PC-9 (cell line): ENCODE data around the gene CPPED1. TPM values are rescaled to one million over a fixed set of nuclear protein-coding genes. Genes with fewer than 3 reads are reported as not detected.

Source experiments
- BruUV-seq: library from RNA; stranded (reverse); fragments of 400-500 nt; replicated peaks from 2 replicates; lab custom pipeline; 2021; lab: Mats Ljungman, UMichigan
- CTCF ChIA-PET: fragments of 300-600 bp; sonication (Branson Sonifier 250); formaldehyde crosslinking; loops from one replicate; lab custom pipeline; 2022; ENCODE audit warnings: antibody characterized with exemption; lab: Charles Lee
- POLR2A ChIA-PET: fragments of 300-600 bp; sonication (Branson Sonifier 250); formaldehyde crosslinking; loops from one replicate; lab custom pipeline; 2022; ENCODE audit warnings: antibody characterized with exemption; ENCODE audit not compliant: unreplicated experiment; lab: Charles Lee
- DNase-seq, 2 experiments: peaks; one replicate each; pipeline versions ENCODE4 v3.0.0 to v3.0.0-alpha.2; 2015 to 2022; ENCODE audit warnings: mixed read lengths in 1 of 2
- H2AFZ ChIP-seq: fragments of 200-600 bp; sonication (generic); 2 replicates; pipeline ENCODE4 v1.8.1; 2017; ENCODE audit warnings: antibody characterized with exemption
- H3F3A ChIP-seq: fragments of 200-600 bp; sonication (generic); 2 replicates; pipeline ENCODE4 v1.8.1; 2017; ENCODE audit warnings: antibody characterized with exemption, mild to moderate bottlenecking, low read depth; ENCODE audit not compliant: insufficient read depth
- H3K27ac ChIP-seq: fragments of 200-600 bp; sonication (generic); 2 replicates; pipeline ENCODE4 v1.6.1; 2016; ENCODE audit warnings: mixed run types
- H3K27me3 ChIP-seq: fragments of 200-600 bp; sonication (generic); 2 replicates; pipeline ENCODE4 v1.6.1; 2016; ENCODE audit warnings: low read depth, mixed run types; ENCODE audit not compliant: insufficient read depth
- H3K36me3 ChIP-seq: fragments of 200-600 bp; sonication (generic); 2 replicates; pipeline ENCODE4 v1.6.1; 2016; ENCODE audit warnings: low read depth, mixed run types
- H3K4me1 ChIP-seq: fragments of 200-600 bp; sonication (generic); replicated peaks from 2 replicates; pipeline ENCODE4 v1.6.1; 2016; ENCODE audit warnings: mixed run types; ENCODE audit not compliant: insufficient read depth
- H3K4me2 ChIP-seq: fragments of 200-600 bp; sonication (generic); 2 replicates; pipeline ENCODE4 v1.6.1; 2017; ENCODE audit warnings: mixed run types
- H3K4me3 ChIP-seq: fragments of 200-600 bp; sonication (generic); 2 replicates; pipeline ENCODE4 v1.6.1; 2016; ENCODE audit warnings: mixed run types
- H3K79me2 ChIP-seq: fragments of 200-600 bp; sonication (generic); 2 replicates; pipeline ENCODE4 v1.6.1; 2017; ENCODE audit warnings: low read depth, mixed run types
- H3K9me2 ChIP-seq: fragments of 200-600 bp; sonication (generic); 2 replicates; pipeline ENCODE4 v1.8.1; 2017; ENCODE audit warnings: mild to moderate bottlenecking; ENCODE audit not compliant: insufficient read depth
- H3K9me3 ChIP-seq: fragments of 200-600 bp; sonication (generic); 2 replicates; pipeline ENCODE4 v1.8.1; 2016; ENCODE audit warnings: low read depth; ENCODE audit not compliant: insufficient read depth
- H4K20me1 ChIP-seq: fragments of 200-600 bp; sonication (generic); 2 replicates; pipeline ENCODE4 v1.8.1; 2017; ENCODE audit not compliant: insufficient read depth
- CTCF ChIP-seq: fragments of 200-600 bp; sonication (generic); conservative IDR thresholded peaks from 2 replicates; pipeline ENCODE4 v1.6.1; 2017; ENCODE audit warnings: mixed run types, antibody characterized with exemption, mild to moderate bottlenecking, moderate library complexity
- EZH2 ChIP-seq: fragments of 200-600 bp; sonication (generic); IDR thresholded peaks from 2 replicates; pipeline ENCODE4 v1.8.0; 2017; ENCODE audit warnings: antibody characterized with exemption, low read depth
- intact Hi-C: fragments of 100-400 bp; cut with micrococcal nuclease; formaldehyde crosslinking; loops from one replicate; pipeline ENCODE4 v1.10.0; 2022; ENCODE audit not compliant: unreplicated experiment
- total RNA-seq: library from RNA; stranded (reverse); gene quantifications from 2 replicates; pipeline ENCODE4 v1.2.3, GENCODE V29; 2021

The CPPED1 gene
- total RNA-seq, 1 experiment from 2014 or later: 66.9 TPM

GRCh38 chr16:12646490-12647274 lies 157.0 kb downstream of the CPPED1 start:
- no peak overlapping the region for H3K27ac ChIP-seq
- H3K4me1 ChIP-seq: no peaks in the 10 kb centered on the region
- no TSS peak for BruUV-seq
- H3K9me2 ChIP-seq: no peaks in the 10 kb centered on the region
- ChIA-PET POLR2A (interaction anchor here (0.6 kb wide), 1 partner anchor 40 kb away, joined by 15 read pairs; no protein-coding TSS in a partner anchor), CTCF (interaction anchor here (0.7 to 1.1 kb wide), 2 partner anchors 33 to 200 kb away, joined by 3 to 18 read pairs; no protein-coding TSS in a partner anchor)
- no peaks in the 10 kb centered on the region for H3K9me3 ChIP-seq
- DNase-seq: peak in 1 of 2 experiments; percentile 58
- intact Hi-C loops: loop anchor here (10.0 kb wide), 1 partner anchor 62 kb away; no protein-coding TSS in a partner anchor
- TF ChIP-seq EZH2 (no peak), CTCF (no peak)
- H3K4me3 ChIP-seq: no peak overlapping the region
- H3K27me3 ChIP-seq: no peaks in the 10 kb centered on the region
- no peaks in the 10 kb centered on the region for H3K79me2 ChIP-seq
- H2AFZ ChIP-seq: no peak overlapping the region
- no peaks in the 10 kb centered on the region for H3K36me3 ChIP-seq
- no peak overlapping the region for H3K4me2 ChIP-seq
- H4K20me1 ChIP-seq: no peaks in the 10 kb centered on the region
- no peaks in the 10 kb centered on the region for H3F3A ChIP-seq

GRCh38 chr16:12646098-12646489 lies 157.6 kb downstream of the CPPED1 start:
- H4K20me1 ChIP-seq: no peaks in the 10 kb centered on the region
- no peaks in the 10 kb centered on the region for H3K9me2 ChIP-seq
- H3K9me3 ChIP-seq: no peaks in the 10 kb centered on the region
- no peak overlapping the region for H3K4me3 ChIP-seq
- no peak overlapping the region for H3K27ac ChIP-seq
- intact Hi-C loops: loop anchor here (10.0 kb wide), 1 partner anchor 61 kb away; no protein-coding TSS in a partner anchor
- H3K27me3 ChIP-seq: no peaks in the 10 kb centered on the region
- no peak for DNase-seq
- TF ChIP-seq CTCF: no peak
- no peak for TF ChIP-seq EZH2
- ChIA-PET POLR2A (interaction anchor here (0.6 kb wide), 1 partner anchor 39 kb away, joined by 15 read pairs; no protein-coding TSS in a partner anchor), CTCF (no interaction called here)
- BruUV-seq: no TSS peak
- no peaks in the 10 kb centered on the region for H3K4me1 ChIP-seq
- H3K79me2 ChIP-seq: no peaks in the 10 kb centered on the region
- no peaks in the 10 kb centered on the region for H3F3A ChIP-seq
- no peaks in the 10 kb centered on the region for H3K36me3 ChIP-seq
- no peak overlapping the region for H3K4me2 ChIP-seq
- H2AFZ ChIP-seq: no peak overlapping the region

- no peak for DNase-seq
- Histone ChIP-seq H4K20me1 (no peaks in the 10 kb centered on the region), H3K36me3 (no peaks in the 10 kb centered on the region), H3K27ac (no peak overlapping the region), H3K9me3 (no peaks in the 10 kb centered on the region), H3K4me3 (no peak overlapping the region), H3K79me2 (no peaks in the 10 kb centered on the region), H3K27me3 (no peaks in the 10 kb centered on the region), H3F3A (no peaks in the 10 kb centered on the region), H3K9me2 (no peaks in the 10 kb centered on the region), H3K4me1 (no peaks in the 10 kb centered on the region), H3K4me2 (no peak overlapping the region), H2AFZ (no peak overlapping the region)
- intact Hi-C loops: loop anchor here (10.0 kb wide), 1 partner anchor 58 kb away; no protein-coding TSS in a partner anchor
- CTCF ChIA-PET: no interaction called here
- BruUV-seq: no TSS peak
- no peak for TF ChIP-seq EZH2
- TF ChIP-seq CTCF: no peak
- POLR2A ChIA-PET: no interaction called here
These were observed 160.6 kb downstream of the CPPED1 start for GRCh38 chr16:12643034-12643455.
